ENCODE results near the gene HSD17B10.

GRCh38 chrX:53421125-53421524 lies 13.0 kb downstream of the HSD17B10 start:
- no peak for TF ChIP-seq CTCF (IDR thresholded peaks at IDR 0.05)
- no peak for TF ChIP-seq POLR2A (IDR thresholded peaks at IDR 0.05)

Data from uterus (tissue), 2 donors.